ENCODE data around the gene FAM170B.

DNA sequence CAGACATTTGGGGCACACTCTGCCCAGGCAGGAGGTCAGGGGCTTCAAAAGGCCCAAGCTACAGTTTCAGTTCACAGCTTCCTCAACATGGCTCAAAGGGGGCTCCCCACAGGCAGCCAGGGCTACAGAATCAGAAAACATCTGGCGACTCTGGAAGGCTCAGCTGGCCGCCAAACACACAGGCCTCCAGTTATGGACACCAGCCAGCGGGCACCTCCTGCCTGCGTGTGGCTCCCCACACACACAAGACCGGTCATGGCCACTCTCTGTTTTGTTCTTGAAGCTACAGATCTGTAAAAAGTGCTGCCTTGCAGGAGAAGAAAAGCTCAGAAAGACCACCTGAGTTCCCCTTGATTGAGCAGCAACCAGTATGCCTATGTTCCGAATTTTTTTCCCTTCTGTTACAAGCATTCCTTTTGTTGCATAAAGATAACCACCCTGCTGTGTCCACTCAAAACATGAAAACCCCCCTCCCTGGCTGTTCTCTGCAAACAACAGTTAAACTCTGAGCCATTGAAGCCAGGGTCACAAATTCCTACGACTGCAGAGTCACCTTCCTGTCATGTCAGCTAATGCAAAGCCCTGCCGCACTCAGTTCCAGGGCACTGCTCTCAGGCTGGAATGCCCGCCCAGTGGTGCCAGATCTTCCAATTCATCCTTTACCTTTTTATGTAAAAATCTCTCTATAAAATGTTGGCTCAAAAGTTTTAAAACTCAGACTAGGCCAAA lies 52.1 kb downstream of the FAM170B start:
- TF ChIP-seq CTCF (conservative IDR thresholded peaks at IDR 0.05) (no peak), ZFX (IDR thresholded peaks at IDR 0.05) (no peak)

Measured in C4-2B (cell line).